Cerebellar nuclear complex (tissue), 1 donor: ENCODE data around the gene ALK.
"Not testable (repeated sequence)": the region's sequence is repeated elsewhere in the genome, so short reads cannot be mapped to it uniquely, and the experiment has no call there.

Experiments used
- DNase-seq, 2 experiments: peaks; one replicate each; lab custom pipeline; 2025; lab: John Stamatoyannopoulos, UW

The ALK gene

DNA sequence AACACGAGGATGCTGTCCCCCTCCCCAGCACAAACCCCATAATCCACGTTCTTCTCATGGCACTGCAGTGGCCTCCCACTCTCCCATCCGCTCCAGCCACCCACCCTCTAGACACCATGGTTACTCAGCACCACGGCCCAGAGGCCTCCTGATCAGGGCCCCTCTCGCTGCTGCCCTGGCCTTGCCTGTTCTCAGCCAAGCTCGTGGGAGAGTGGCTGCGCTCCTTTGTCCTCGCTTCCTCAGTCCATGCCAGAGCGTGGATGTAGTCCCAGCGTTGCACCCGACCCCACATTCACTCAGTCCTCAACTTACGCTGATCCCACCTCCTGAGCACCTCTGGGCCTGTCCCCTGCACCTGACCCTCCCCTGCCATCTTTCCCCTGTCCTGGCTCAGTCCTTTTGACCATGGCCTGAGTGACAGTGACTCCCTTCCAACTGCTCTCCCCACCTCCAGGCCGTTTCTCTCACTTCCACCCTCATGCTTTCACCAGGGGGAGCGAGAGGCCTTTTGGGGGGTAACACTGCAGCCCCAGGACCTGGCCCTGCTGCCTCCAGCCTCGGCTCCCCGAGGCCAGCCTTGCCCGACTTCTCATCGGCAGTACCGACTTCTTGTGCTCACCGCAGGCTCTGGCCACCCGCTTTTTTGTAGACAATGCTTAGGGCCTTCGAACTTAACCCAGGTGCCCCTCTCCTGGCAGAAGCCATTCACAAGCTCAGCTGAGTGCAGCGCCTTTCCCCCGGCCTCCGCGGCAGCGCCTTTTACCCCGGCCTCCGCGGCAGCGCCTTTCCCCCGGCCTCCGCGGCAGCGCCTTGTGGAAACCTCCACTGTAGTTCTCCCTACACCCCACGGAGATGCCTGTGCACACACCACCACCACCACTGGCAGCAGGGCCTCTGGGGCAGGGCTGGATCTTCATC is 674.7 kb downstream of the ALK start:
- no peak for DNase-seq

DNA sequence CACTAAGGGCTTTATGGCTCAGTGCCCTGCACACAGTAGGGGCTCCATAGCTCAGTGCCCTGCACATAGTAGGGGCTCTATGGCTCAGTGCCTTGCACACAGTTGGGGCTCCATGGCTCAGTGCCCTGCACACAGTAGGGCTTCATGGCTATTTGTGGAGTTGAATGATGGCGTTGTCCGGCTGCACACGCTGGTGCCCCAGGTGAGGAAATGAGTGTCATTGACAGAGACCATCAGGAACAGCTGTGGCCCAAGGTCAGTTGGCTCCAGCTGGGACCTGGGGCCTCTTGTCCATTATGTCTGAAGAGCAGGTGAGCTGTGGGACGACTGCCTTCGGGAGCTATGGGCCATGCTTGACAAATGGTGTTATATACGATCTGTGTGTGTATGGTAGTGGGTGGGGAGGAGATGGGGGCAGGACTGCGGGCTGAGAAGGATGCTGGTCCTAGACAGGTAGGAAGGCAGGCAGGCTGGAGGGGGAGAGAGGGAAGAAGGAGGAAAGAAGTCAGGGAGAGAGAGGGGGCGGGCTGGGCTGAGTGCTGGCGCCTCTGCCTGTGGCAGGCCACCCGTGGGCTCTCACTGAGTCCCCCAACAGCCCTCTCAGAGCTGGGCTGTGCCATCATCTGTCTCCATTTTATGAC is 675.5 kb downstream of the ALK start:
- DNase-seq, result no peak

DNA sequence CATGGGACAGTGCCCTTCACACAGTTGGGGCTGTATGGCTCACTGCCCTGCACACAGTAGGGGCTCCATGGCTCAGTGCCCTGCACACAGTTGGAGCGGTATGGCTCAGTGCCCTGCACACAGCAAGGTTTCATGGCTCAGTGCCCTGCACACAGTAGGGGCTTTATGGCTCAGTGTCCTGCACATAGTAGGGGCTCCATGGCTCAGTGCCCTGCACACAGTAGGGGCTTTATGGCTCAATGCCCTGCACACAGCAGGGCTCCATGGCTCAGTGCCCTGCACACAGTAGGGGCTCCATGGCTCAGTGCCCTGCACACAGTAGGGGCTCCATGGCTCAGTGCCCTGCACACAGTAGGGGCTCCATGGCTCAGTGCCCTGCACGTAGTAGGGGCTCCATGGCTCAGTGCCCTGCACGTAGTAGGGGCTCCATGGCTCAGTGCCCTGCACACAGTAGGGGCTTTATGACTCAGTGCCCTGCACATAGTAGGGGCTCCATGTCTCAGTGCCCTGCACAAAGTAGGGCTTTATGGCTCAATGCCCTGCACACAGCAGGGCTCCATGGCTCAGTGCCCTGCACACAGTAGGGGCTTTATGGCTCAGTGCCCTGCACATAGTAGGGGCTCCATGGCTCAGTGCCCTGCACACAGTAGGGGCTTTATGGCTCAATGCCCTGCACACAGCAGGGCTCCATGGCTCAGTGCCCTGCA is 676.2 kb downstream of the ALK start:
- not testable (repeated sequence) for DNase-seq

DNA sequence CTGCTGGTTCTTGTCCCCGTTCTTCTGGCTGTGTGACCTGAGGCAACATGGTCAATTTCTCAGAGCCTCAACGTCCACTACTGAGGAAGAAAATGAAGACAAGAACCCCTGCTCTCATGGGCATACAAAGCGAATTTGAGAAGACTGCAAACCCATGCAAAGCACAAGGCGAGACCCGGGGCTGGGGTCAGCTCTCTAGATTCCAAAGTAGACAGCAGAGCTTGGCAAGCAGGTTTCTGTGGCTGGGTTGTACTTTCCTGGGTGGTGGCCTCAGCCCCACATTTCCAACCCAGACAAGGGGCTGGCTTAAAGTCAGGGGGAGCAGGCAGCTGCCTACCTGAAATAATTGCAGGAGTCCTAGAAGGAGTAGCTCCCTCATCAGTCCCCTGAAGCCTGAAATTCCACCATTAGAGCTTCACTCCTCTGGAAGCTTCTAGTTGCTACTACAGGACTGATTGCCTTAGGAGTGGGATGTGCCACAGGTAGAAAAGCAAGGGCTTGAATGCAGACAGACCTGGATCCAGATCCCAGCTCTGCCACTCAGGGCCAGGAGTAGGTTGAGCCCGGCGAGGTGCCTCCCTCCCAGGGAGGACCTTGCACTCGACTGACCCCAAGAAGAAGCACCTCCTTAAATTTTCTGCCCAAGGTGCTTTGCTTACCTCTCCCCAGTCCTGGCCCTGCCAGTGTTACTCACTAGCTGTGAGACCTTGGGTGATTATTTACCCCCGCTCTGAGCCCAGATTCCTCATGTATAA is 678.6 kb downstream of the ALK start:
- DNase-seq, result no peak

GRCh38 chr2:29241955-29242565 is 679.3 kb downstream of the ALK start:
- DNase-seq, result no peak

GRCh38 chr2:29241341-29241740 is 680.0 kb downstream of the ALK start:
- no peak for DNase-seq

DNA sequence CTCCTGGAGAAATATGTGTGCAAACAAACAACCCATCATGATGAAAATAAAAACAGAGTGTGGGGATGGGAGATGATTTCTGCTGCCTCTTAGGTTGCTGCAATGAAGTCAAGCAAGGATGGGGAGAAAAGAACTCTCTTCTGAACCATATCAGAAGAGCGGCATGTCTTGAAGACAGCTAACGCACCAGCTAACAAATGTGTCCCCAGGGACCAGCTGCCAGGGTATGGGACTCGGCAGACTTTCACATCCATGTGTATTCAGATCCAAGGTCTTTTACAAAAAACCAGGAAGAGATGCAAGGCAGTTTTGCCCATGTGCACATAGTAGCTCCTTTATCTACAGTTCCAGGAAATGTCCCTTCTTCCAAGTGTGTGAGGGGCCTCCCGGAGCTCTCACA is 680.8 kb downstream of the ALK start:
- no peak for DNase-seq

GRCh38 chr2:29239209-29239960 is 682.0 kb downstream of the ALK start:
- DNase-seq, result no peak

- DNase-seq, result no peak
Measured at GRCh38 chr2:29238497-29238896, 682.9 kb downstream of the ALK start.

DNA sequence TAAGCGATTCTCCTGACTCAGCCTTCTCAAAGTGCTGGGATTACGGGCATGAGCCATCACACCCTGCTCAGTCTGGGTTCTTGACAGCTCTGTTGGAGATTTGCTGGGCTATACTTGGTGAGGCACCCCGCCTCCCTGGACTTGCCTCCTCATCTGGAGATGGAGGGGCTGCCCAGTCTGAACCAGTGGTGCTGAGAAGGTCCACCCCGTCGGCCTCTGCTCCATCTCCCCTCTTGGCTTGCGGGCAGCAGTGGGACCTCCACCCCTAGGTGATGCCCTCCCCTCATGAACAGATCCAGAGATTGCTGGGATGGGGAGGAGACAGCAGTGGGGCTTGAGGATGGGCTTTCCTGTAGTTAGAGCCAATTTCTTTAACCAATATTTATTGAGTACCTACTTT is 685.3 kb downstream of the ALK start:
- no peak for DNase-seq

DNA sequence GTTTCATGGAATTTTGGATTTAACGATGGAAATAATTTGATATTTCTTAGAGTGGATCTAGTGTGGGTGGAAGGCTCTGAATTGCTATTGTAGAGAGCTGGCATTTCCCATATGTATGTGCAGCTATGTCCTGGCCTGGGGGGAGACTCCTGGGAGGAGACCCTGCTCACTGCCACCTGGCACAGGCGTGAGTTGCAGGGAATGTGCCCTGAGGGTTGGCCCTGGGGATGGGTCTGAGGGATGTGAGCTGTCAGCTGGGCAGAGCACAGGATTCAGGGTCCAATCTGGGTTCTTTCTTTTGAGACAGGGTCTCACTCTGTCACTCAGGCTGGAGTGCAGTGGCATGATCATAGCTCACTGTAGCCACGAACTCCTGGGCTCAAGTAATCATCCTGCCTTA is 686.0 kb downstream of the ALK start:
- DNase-seq, result no peak

DNA sequence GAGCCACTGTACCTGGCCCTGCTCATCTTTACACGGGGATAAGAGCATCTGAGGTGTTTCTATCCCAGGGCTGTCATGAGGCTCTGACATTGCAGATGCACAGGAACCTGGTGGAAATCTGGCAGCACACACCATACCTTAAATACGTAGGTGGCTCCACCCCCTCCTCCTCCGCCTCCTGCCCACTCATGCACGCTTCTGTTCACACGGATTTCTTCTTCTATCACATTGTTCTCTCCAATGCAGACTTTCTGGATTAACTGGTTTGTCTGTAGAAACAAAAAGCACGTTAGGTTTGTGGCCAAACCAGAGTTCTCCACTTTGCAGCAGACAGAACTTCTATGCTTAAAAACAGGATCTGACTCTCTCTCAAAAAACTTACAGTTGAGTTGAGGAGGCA is 688.0 kb downstream of the ALK start:
- DNase-seq, result no peak

GRCh38 chr2:29232041-29232440 is 689.3 kb downstream of the ALK start:
- no peak for DNase-seq

- no peak for DNase-seq
Measured at GRCh38 chr2:29229640-29230039, 691.7 kb downstream of the ALK start.

GRCh38 chr2:29228947-29229346 is 692.4 kb downstream of the ALK start:
- no peak for DNase-seq

GRCh38 chr2:29227935-29228675 is 693.3 kb downstream of the ALK start:
- DNase-seq, result no peak

GRCh38 chr2:29226808-29227207 is 694.6 kb downstream of the ALK start:
- DNase-seq, result no peak

GRCh38 chr2:29226375-29226774 is 695.0 kb downstream of the ALK start:
- no peak for DNase-seq

DNA sequence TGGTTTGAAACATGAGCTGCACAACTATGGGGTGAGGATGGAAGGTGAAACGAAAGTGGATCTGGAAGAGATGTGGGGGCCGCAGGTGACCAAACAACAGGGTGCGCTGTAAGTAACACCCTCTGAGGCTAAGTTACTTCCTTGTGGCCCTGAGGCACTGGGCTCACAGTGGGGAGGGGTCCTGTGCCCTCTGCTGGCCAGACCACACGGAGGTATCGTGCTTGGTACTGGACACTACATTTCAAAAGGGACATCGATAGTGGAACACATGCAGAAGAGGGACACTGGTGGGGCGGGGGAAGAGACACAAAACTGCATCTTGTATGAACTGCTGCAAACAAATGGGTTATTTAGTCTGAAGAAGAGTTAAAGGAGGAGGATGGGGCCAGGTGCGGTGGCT is 695.6 kb downstream of the ALK start:
- no peak for DNase-seq
